22Rv1 (cell line): ENCODE measurements around the gene PKN1.

Experiments used
- H3K27ac ChIP-seq: fragments of 450-650 bp; 2 replicates; pipeline ENCODE4 v1.5.1; 2017
- ZFX ChIP-seq: fragments of 450-650 bp; IDR thresholded peaks from 2 replicates; pipeline ENCODE4 v1.6.1; 2017; ENCODE audit warnings: antibody characterized with exemption, borderline replicate concordance
- TF ChIP-seq, protein P1 (sequence below): fragments of 450-650 bp; IDR thresholded peaks from 2 replicates; pipeline ENCODE4 v1.5.1; 2017; ENCODE audit warnings: mild to moderate bottlenecking

PKN1 gene

DNA sequence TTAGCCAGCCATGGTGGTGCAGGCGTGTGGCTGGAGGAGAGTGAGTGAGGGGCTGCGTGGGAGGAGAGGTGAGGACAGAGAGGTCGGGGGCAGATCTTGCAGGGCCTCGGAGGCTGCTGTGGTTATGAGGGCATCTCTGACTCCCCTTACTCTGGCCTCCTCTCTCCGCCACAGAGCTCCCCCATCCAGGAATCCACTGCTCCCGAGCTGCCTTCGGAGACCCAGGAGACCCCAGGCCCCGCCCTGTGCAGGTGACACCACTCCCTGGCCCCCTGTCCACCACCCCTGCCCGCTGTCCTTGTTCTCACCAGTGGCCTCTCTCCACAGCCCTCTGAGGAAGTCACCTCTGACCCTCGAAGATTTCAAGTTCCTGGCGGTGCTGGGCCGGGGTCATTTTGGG is 34.3 kb downstream of the PKN1 start:
- no peak overlapping the region for H3K27ac ChIP-seq
- TF ChIP-seq, protein P1, sequence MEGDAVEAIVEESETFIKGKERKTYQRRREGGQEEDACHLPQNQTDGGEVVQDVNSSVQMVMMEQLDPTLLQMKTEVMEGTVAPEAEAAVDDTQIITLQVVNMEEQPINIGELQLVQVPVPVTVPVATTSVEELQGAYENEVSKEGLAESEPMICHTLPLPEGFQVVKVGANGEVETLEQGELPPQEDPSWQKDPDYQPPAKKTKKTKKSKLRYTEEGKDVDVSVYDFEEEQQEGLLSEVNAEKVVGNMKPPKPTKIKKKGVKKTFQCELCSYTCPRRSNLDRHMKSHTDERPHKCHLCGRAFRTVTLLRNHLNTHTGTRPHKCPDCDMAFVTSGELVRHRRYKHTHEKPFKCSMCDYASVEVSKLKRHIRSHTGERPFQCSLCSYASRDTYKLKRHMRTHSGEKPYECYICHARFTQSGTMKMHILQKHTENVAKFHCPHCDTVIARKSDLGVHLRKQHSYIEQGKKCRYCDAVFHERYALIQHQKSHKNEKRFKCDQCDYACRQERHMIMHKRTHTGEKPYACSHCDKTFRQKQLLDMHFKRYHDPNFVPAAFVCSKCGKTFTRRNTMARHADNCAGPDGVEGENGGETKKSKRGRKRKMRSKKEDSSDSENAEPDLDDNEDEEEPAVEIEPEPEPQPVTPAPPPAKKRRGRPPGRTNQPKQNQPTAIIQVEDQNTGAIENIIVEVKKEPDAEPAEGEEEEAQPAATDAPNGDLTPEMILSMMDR, result no peak
- no peak for TF ChIP-seq ZFX

DNA sequence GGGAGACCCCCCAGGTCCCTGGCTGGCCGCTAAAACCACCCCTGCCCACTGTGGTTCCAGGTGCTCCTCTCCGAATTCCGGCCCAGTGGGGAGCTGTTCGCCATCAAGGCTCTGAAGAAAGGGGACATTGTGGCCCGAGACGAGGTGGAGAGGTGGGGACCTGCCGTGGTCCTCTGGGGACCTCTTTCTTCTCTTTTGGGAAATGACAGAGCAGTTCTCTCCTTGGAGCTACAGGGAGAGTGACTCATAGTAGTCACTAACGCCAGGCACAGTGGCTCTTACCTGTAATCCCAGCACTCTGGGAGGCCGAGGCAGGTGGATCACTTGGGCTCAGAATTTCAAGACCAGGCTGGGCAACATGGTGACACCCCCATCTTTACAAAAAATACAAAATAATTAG is 34.7 kb downstream of the PKN1 start:
- H3K27ac ChIP-seq, result no peak overlapping the region
- TF ChIP-seq ZFX, result no peak
- TF ChIP-seq, protein P1, result no peak

DNA sequence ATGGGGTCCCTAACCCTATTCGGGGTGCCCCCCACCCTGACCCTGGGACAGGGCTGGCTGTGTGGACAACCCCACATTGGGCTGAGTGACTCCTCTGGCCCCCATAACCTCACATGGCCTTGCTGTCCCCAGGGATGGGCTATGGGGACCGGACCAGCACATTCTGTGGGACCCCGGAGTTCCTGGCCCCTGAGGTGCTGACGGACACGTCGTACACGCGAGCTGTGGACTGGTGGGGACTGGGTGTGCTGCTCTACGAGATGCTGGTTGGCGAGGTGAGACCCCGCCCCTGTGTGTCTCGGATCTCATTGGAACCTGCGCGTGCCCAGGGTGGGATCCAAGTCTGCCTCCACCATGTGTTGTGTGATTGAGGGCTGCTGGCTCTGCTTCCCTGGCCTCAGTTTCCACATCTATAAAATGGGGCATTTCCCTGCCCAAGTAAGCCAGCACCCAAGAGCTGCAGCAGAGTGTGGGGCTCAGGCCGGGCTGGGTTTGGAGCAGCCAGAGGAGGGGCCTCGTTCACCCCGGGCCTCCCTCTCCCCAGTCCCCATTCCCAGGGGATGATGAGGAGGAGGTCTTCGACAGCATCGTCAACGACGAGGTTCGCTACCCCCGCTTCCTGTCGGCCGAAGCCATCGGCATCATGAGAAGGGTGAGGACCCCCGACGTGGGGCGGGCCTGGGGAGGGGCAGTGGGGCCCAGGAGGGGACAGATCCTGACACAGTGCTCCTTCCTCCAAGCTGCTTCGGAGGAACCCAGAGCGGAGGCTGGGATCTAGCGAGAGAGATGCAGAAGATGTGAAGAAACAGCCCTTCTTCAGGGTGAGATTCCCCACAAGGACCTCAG is 37.1 kb downstream of the PKN1 start:
- TF ChIP-seq, protein P1, result no peak
- no peak for TF ChIP-seq ZFX

DNA sequence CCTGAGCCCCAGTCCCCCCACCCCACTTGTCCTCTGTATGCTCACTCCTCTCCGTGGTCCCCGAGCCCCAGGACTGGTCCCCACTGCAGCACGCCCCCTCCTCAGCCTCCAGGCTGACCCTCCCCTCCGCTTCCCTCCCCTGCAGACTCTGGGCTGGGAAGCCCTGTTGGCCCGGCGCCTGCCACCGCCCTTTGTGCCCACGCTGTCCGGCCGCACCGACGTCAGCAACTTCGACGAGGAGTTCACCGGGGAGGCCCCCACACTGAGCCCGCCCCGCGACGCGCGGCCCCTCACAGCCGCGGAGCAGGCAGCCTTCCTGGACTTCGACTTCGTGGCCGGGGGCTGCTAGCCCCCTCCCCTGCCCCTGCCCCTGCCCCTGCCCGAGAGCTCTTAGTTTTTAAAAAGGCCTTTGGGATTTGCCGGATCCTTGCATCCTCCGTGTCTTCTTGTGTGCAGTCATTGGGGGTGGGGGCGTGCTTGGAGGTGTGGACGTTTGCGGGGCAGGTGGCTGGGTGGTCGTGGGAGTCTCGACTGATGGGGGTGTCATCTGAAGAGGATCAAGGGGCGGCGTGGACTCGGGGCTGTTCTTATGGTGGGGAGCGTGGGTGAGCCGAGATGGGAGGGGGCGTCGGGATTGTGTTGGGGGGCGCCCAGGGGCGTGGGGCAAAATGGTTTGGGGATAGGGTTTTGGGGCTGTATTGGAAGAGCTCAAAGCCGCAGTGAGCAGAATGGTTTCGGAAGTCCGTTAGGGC is 38.5 kb downstream of the PKN1 start:
- no peak for TF ChIP-seq ZFX
- TF ChIP-seq, protein P1, result no peak
- no peak overlapping the region for H3K27ac ChIP-seq

More for the DNA sequence above, 37.1 kb downstream of the PKN1 start:
- no peak overlapping the region for H3K27ac ChIP-seq

DNA sequence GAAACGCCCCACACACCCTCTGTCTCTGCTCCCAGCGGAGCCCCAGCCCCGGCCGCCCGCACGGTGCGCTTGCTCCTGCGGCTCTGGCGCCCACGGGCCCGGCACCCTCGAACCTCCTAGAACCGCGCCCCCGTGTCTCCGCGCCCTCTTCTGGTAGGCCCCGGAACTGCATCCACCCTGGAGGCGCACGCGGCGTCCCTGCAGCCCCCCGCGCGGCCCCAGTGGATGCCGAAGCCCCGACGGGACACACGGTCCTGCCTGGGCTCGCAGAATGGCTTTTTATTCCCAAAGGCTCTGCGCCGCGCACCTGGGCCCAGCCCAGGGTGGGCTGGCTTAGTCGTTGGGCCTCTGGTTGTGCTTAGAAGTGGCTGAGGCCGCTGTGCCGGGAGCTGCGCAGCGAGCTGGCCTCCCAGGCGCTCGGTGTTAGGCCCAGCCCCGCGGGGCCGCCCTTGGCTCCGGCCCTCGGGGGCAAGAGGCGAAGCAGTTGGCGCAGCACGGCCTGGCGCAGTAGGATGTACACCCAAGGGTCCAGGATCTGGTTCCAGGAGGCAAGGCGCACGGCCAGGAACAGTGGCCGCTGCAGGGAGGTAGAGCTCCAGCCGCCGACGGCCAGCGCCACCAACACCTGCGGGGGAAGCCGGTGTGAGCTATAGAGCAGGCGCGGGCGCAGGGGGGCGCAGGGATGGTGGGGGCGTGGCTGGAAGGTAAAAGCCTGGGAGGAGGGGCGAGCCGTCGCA is 39.3 kb downstream of the PKN1 start:
- TF ChIP-seq, protein P1, result peak; percentile 97
- no peak for TF ChIP-seq ZFX
- peak overlapping the region; percentile 56 for H3K27ac ChIP-seq

DNA sequence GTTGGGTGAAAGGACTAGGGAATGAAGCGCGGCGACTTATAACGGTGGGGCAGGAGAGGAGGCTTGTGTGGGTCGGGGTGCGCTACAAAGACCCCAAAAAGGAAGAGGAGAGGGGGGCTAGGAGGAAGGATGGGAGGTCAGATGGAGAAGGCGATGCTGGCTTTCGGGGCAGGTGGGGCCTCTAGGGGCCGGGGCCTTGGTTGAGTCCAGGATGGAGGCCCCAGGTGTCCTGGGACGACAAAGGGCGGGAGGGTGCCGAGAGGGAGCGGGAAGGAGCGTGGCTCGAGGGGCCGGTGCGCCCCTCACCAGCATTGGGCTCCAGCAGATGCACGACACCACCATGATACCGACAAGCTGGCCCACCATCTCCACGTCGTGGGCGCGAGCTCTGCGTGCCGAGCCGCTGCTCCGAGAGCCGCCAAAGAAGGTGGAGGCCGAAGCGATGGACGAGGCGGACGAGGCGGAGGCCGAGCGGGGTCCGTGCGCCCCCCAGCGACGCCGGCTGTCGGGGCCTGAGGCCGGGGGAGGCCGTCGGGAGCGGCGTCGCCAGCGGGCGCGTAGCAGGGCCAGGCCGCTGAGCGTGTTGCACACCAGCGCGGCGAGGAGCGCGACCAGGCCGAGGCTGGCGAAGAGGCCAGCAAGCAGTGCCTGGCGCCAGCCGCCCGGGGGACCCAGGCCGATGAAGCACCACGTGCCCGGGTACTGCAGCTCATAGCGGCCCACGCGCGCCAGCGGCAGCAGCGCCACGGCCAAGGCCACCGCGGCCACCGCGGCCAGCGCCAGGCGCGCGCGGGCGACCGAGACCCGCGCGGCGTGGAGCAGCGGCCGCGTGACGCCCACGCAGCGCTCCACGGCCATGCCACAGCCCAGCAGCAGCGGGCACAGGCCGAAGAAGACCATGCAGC is 40.2 kb downstream of the PKN1 start:
- TF ChIP-seq ZFX, result no peak
- TF ChIP-seq, protein P1, result peak; percentile 21; the same call in 1 of the 2 replicates
- no peak overlapping the region; the same call in 1 of the 2 replicates for H3K27ac ChIP-seq
